HEK293 (cell line): Measurements from ENCODE around the gene GOLGA8B.

Source experiments
- CTCF ChIA-PET: fragments of 350-600 bp; formaldehyde crosslinking; extraction: SDS; loops from one replicate; lab custom pipeline; 2021; ENCODE audit warnings: antibody characterized with exemption; lab: Yijun Ruan, JAX
- POLR2A ChIA-PET: fragments of 300-600 bp; formaldehyde crosslinking; extraction: SDS; loops from one replicate; lab custom pipeline; 2020; ENCODE audit warnings: antibody characterized with exemption, inconsistent platforms; lab: Yijun Ruan, JAX
- H3K27ac ChIP-seq: fragments of 200-500 bp; sonication (Bioruptor generic); 2 replicates; pipeline ENCODE4 v1.5.1; 2014; ENCODE audit warnings: low read depth, low read length, control low read depth, inconsistent platforms; ENCODE audit errors: extremely low read depth
- H3K36me3 ChIP-seq, 2 experiments: fragments of 200-500 bp in 1 of 2; sonication (Bioruptor generic) in 1 of 2; 1 replicate in 1 of 2; 2 replicates in 1 of 2; pipeline ENCODE4 v1.5.1; 2014 to 2017; ENCODE audit warnings: inconsistent platforms in 2 of 2, low read length in 2 of 2; ENCODE audit not compliant: control insufficient read depth in 2 of 2, insufficient read depth in 1 of 2
- H3K4me1 ChIP-seq: fragments of 200-500 bp; sonication (Bioruptor generic); 2 replicates; pipeline ENCODE4 v1.5.1; 2014; ENCODE audit warnings: mild to moderate bottlenecking, low read length, inconsistent platforms; ENCODE audit not compliant: control insufficient read depth, insufficient read depth
- H3K4me3 ChIP-seq: 2 replicates; pipeline ENCODE4 v1.5.1; 2011; ENCODE audit warnings: low read depth, mild to moderate bottlenecking, control low read depth, low read length, moderate library complexity
- H3K9me3 ChIP-seq: fragments of 200-500 bp; sonication (Bioruptor generic); 2 replicates; pipeline ENCODE4 v1.5.1; 2014; ENCODE audit warnings: low read depth, low read length, inconsistent platforms; ENCODE audit not compliant: control insufficient read depth, insufficient read depth
- BCL11B ChIP-seq: fragments of 450-650 bp; formaldehyde crosslinking; IDR thresholded peaks from 2 replicates; pipeline ENCODE4 v1.5.1; 2016; ENCODE audit warnings: low read depth, missing biosample characterization, missing genetic modification characterization
- EGR2 ChIP-seq: fragments of 450-650 bp; formaldehyde crosslinking; IDR thresholded peaks from 2 replicates; pipeline ENCODE4 v1.5.1; 2016; ENCODE audit warnings: low read depth, missing biosample characterization, missing genetic modification characterization
- GLI4 ChIP-seq: fragments of 450-650 bp; formaldehyde crosslinking; IDR thresholded peaks from 2 replicates; pipeline ENCODE4 v1.5.1; 2016; ENCODE audit warnings: missing biosample characterization, missing genetic modification characterization
- HOXD13 ChIP-seq: sonication (generic); formaldehyde crosslinking; IDR thresholded peaks from 2 replicates; pipeline ENCODE4 v1.8.0; 2022; ENCODE audit warnings: missing genetic modification reagents, borderline replicate concordance
- PRDM2 ChIP-seq: fragments of 450-650 bp; formaldehyde crosslinking; IDR thresholded peaks from 2 replicates; pipeline ENCODE4 v1.5.1; 2016; ENCODE audit warnings: missing biosample characterization, missing genetic modification characterization, borderline replicate concordance
- ZBTB1 ChIP-seq: fragments of 450-650 bp; formaldehyde crosslinking; IDR thresholded peaks from 2 replicates; pipeline ENCODE4 v1.5.1; 2016; ENCODE audit warnings: missing biosample characterization, missing genetic modification characterization
- ZBTB10 ChIP-seq: fragments of 450-650 bp; formaldehyde crosslinking; IDR thresholded peaks from 2 replicates; pipeline ENCODE4 v1.5.1; 2016; ENCODE audit warnings: missing biosample characterization, missing genetic modification characterization
- ZNF114 ChIP-seq: fragments of 450-650 bp; formaldehyde crosslinking; IDR thresholded peaks from 2 replicates; pipeline ENCODE4 v1.5.0; 2017; ENCODE audit warnings: missing biosample characterization, missing genetic modification characterization
- ZNF138 ChIP-seq: fragments of 450-650 bp; formaldehyde crosslinking; IDR thresholded peaks from 2 replicates; pipeline ENCODE4 v1.5.1; 2016; ENCODE audit warnings: missing biosample characterization, missing genetic modification characterization, borderline replicate concordance
- ZNF175 ChIP-seq: fragments of 450-650 bp; formaldehyde crosslinking; IDR thresholded peaks from 2 replicates; pipeline ENCODE4 v1.5.1; 2016; ENCODE audit warnings: missing biosample characterization, missing genetic modification characterization
- ZNF221 ChIP-seq: fragments of 450-650 bp; formaldehyde crosslinking; IDR thresholded peaks from 2 replicates; pipeline ENCODE4 v1.5.1; 2017; ENCODE audit warnings: missing biosample characterization, missing genetic modification characterization, borderline replicate concordance
- ZNF292 ChIP-seq: fragments of 450-650 bp; formaldehyde crosslinking; IDR thresholded peaks from 2 replicates; pipeline ENCODE4 v1.5.1; 2016; ENCODE audit warnings: low read depth, missing biosample characterization, missing genetic modification characterization, borderline replicate concordance
- ZNF404 ChIP-seq: fragments of 450-650 bp; formaldehyde crosslinking; IDR thresholded peaks from 2 replicates; pipeline ENCODE4 v1.5.1; 2017; ENCODE audit warnings: missing biosample characterization, missing genetic modification characterization
- ZNF510 ChIP-seq: fragments of 450-650 bp; formaldehyde crosslinking; IDR thresholded peaks from 2 replicates; pipeline ENCODE4 v1.5.1; 2018; ENCODE audit warnings: mild to moderate bottlenecking, missing genetic modification characterization, missing biosample characterization; ENCODE audit not compliant: insufficient replicate concordance
- ZNF626 ChIP-seq: fragments of 450-650 bp; sonication (Bioruptor Pico); formaldehyde crosslinking; IDR thresholded peaks from 2 replicates; pipeline ENCODE4 v1.5.1; 2018; ENCODE audit warnings: missing biosample characterization, missing genetic modification characterization, inconsistent platforms
- ZNF654 ChIP-seq: fragments of 450-650 bp; formaldehyde crosslinking; IDR thresholded peaks from 2 replicates; pipeline ENCODE4 v1.5.1; 2016; ENCODE audit warnings: low read depth, missing biosample characterization, missing genetic modification characterization
- ZNF664 ChIP-seq: fragments of 450-650 bp; formaldehyde crosslinking; IDR thresholded peaks from 2 replicates; pipeline ENCODE4 v1.5.1; 2016; ENCODE audit warnings: missing biosample characterization, missing genetic modification characterization
- ZNF677 ChIP-seq: fragments of 450-650 bp; IDR thresholded peaks from 2 replicates; pipeline ENCODE4 v1.5.0; 2018; ENCODE audit warnings: missing biosample characterization, mild to moderate bottlenecking, missing genetic modification characterization, moderate library complexity
- ZNF707 ChIP-seq: fragments of 450-650 bp; formaldehyde crosslinking; IDR thresholded peaks from 2 replicates; pipeline ENCODE4 v1.5.1; 2016; ENCODE audit warnings: missing biosample characterization, missing genetic modification characterization
- ZNF785 ChIP-seq: fragments of 450-650 bp; formaldehyde crosslinking; IDR thresholded peaks from 2 replicates; pipeline ENCODE4 v1.5.1; 2016; ENCODE audit warnings: missing biosample characterization, missing genetic modification characterization
- ZSCAN30 ChIP-seq: fragments of 450-650 bp; IDR thresholded peaks from 2 replicates; pipeline ENCODE4 v1.5.1; 2018; ENCODE audit warnings: missing biosample characterization, mild to moderate bottlenecking, missing genetic modification characterization, moderate library complexity
- TF ChIP-seq, protein P1 (sequence below): fragments of 450-650 bp; formaldehyde crosslinking; IDR thresholded peaks from 2 replicates; pipeline ENCODE4 v1.5.1; 2016; ENCODE audit warnings: missing biosample characterization, missing genetic modification characterization
- TF ChIP-seq, protein P2 (sequence below): sonication (generic); formaldehyde crosslinking; IDR thresholded peaks from 2 replicates; pipeline ENCODE4 v1.8.1; 2022; ENCODE audit warnings: mild to moderate bottlenecking, moderate library complexity, missing genetic modification reagents
- TF ChIP-seq, protein P3 (sequence below): fragments of 450-650 bp; formaldehyde crosslinking; IDR thresholded peaks from 2 replicates; pipeline ENCODE4 v1.5.1; 2016; ENCODE audit warnings: missing biosample characterization, missing genetic modification characterization

GOLGA8B gene

DNA sequence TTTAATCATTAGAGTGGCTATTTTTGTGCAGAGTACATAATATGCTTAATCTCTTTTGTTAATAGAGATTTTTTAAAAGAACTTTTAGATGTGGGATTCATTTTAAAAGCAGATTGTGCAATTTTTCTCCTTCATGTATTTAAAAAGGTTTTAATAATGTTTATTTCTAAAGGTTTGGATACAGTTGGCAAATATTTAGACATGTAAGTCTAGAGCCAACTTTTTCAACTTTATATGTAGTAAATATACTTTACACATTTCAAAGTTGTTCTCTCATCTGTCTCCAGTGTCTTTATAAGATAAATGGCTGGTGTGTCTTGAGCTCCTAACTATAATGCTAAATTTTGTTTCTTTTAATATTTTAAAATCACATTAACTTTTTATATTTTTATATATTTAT, 22.7 kb upstream of the GOLGA8B start (continued):
- TF ChIP-seq, protein P1, sequence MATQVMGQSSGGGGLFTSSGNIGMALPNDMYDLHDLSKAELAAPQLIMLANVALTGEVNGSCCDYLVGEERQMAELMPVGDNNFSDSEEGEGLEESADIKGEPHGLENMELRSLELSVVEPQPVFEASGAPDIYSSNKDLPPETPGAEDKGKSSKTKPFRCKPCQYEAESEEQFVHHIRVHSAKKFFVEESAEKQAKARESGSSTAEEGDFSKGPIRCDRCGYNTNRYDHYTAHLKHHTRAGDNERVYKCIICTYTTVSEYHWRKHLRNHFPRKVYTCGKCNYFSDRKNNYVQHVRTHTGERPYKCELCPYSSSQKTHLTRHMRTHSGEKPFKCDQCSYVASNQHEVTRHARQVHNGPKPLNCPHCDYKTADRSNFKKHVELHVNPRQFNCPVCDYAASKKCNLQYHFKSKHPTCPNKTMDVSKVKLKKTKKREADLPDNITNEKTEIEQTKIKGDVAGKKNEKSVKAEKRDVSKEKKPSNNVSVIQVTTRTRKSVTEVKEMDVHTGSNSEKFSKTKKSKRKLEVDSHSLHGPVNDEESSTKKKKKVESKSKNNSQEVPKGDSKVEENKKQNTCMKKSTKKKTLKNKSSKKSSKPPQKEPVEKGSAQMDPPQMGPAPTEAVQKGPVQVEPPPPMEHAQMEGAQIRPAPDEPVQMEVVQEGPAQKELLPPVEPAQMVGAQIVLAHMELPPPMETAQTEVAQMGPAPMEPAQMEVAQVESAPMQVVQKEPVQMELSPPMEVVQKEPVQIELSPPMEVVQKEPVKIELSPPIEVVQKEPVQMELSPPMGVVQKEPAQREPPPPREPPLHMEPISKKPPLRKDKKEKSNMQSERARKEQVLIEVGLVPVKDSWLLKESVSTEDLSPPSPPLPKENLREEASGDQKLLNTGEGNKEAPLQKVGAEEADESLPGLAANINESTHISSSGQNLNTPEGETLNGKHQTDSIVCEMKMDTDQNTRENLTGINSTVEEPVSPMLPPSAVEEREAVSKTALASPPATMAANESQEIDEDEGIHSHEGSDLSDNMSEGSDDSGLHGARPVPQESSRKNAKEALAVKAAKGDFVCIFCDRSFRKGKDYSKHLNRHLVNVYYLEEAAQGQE = no peak
- TF ChIP-seq PRDM2 (no peak), ZNF292 (tag by site-specific recombination) (no peak), ZNF114 (no peak), ZNF221 (tag by site-specific recombination) (no peak), ZNF404 (tag by site-specific recombination) (no peak), ZNF510 (tag by site-specific recombination) (no peak), ZSCAN30 (tag by site-specific recombination) (no peak), GLI4 (tag by site-specific recombination) (no peak), ZNF175 (tag by site-specific recombination) (no peak), BCL11B (tag by site-specific recombination) (no peak), ZNF707 (tag by site-specific recombination) (no peak), ZBTB1 (tag by site-specific recombination) (no peak)
- TF ChIP-seq, protein P2, sequence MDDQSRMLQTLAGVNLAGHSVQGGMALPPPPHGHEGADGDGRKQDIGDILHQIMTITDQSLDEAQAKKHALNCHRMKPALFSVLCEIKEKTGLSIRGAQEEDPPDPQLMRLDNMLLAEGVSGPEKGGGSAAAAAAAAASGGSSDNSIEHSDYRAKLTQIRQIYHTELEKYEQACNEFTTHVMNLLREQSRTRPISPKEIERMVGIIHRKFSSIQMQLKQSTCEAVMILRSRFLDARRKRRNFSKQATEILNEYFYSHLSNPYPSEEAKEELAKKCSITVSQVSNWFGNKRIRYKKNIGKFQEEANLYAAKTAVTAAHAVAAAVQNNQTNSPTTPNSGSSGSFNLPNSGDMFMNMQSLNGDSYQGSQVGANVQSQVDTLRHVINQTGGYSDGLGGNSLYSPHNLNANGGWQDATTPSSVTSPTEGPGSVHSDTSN = no peak
- TF ChIP-seq, protein P3, sequence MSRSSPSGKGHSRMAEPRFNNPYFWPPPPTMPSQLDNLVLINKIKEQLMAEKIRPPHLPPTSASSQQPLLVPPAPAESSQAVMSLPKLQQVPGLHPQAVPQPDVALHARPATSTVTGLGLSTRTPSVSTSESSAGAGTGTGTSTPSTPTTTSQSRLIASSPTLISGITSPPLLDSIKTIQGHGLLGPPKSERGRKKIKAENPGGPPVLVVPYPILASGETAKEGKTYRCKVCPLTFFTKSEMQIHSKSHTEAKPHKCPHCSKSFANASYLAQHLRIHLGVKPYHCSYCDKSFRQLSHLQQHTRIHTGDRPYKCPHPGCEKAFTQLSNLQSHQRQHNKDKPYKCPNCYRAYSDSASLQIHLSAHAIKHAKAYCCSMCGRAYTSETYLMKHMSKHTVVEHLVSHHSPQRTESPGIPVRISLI (tag by site-specific recombination) = no peak
- TF ChIP-seq, all 188 proteins: peak for 0

DNA sequence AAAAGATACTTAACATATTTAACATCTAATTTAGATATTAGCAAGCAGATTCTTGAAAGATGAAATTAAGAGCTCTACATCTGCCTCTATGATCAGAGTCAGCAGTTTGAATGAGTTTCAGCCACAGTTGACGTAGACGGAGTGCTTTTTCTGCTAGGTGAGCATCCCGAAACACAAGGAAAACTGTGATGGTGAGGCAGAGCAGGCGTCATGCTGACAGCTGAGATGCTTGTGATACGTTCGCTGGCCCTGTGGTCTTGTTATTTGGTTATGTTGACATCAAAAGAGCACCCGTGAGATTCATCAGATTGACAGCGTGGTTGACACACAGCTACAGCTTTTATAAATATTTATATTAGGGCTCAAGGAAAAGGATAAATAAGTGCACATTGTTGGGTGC, 19.6 kb upstream of the GOLGA8B start:
- POLR2A ChIA-PET = no interaction called here
- TF ChIP-seq ZNF677 = no peak
- no peak for TF ChIP-seq ZBTB10 (tag by site-specific recombination)
- TF ChIP-seq ZNF654 (tag by site-specific recombination) = no peak
- no peak for TF ChIP-seq HOXD13
- no peak for TF ChIP-seq ZNF785
- no peak for TF ChIP-seq ZNF664 (tag by site-specific recombination)
- no peak for TF ChIP-seq ZNF626 (tag by site-specific recombination)
- TF ChIP-seq EGR2 (tag by site-specific recombination) = no peak
- TF ChIP-seq ZNF138 (tag by site-specific recombination) = no peak

More for the DNA sequence above, 19.6 kb upstream of the GOLGA8B start:
- Histone ChIP-seq H3K9me3 (no peaks in the 10 kb centered on the region), H3K36me3 (no peaks in the 10 kb centered on the region), H3K4me1 (no peaks in the 10 kb centered on the region), H3K27ac (no peak overlapping the region), H3K4me3 (no peak overlapping the region)
- CTCF ChIA-PET = no interaction called here
